Epidermal melanocyte (primary cell): ENCODE results near the gene USP9Y.
A peak's percentile ranks its signal among the peaks of the same experiment; 100 is the strongest.

Experiments
- DNase-seq: peaks from one replicate; pipeline ENCODE4 v3.0.0; 2011; ENCODE audit warnings: low spot score; ENCODE audit not compliant: insufficient read length

The USP9Y gene

DNA sequence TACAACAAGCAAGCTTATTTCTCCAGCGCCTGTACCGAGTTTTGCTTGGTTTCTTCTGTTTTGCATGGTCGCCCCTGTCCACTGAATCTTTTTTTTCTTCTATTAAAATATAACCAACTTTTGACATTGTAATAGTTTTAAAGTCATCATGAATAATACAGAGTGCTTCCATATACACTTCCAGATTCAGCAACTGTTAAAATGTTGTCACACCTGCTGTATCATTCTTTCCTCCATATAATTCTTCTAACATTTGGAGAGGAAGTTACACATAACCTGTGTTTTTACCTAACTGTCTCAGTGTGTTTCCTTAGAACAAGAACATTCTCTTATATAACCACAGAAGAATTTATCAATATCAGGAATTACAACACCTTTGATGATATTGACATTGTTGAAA is 83.5 kb downstream of the USP9Y start:
- DNase-seq: no peak

DNA sequence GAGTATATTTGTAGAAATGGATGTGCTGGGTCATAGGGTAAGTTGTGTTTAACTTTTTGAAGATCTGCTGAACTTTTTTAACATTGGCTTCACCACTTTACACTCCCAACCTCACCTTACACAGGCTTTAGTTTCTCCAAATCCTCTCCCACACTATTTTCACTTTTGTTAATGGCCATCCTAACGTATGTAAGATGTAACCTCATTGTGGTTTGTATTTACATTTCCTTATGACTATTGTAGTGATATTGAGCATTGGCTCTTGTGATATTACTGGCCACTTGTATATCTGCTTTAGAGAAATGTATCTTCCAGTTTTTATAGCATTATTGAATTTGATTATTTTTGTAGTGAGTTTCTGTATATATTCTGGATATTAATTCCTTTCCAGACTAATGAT is 93.0 kb downstream of the USP9Y start:
- DNase-seq: no peak

DNA sequence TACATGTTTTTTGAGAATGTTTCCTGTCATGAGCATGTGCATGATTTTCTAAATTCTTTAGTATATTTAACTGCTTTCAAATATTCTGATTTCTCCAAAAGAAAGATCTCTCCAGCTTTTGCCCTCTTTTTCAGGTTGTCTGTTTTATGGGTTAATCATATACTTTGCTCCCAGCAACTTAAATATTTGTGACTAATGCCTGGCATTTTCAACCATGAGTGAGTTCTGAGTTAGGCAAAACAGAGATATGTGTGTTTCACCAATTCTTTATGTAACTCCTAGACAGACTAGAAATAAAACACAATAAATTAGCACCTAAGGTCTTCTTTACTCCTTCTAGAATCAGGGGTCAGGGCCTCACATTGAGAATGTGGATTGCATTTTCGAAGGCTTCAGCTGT is 107.0 kb downstream of the USP9Y start:
- DNase-seq: no peak

DNA sequence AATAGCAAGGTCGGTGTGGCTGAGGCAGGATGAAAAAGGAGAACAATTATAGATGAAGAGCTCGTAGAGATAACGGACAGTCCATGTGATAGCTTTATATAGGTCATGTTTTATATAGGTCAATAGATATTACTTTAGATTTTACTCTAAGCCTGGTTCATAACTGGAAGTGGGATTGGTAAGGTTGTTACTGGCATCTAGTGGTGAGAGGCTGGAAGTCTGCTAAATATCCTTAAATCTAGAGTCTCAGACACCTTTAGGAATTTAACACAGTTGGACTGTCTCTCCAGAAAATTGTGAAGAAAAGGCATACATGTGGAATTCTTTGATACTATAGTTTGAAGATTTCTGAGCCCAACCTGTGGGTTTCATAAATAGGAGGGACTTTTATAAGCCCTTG is 108.0 kb downstream of the USP9Y start:
- DNase-seq: peak; percentile 26

DNA sequence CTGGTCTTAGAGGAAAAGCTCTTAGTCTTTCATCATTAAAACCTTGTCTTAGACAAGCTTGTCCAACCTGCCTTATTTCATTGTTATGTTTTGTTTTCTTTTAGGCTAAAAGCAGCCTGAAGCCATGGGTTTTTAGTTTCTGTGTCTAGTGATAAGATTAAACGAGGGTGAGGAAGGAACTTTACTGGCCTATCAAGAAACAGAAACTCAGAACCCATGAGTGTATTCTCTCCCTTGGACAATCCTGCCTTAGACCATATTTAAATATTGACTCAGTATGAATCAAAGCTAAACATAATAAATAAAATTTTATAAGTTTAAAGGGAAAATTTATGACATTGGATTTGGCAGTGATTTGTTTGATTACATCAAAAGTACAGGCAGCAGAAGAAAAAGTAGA is 122.4 kb downstream of the USP9Y start:
- no peak for DNase-seq

DNA sequence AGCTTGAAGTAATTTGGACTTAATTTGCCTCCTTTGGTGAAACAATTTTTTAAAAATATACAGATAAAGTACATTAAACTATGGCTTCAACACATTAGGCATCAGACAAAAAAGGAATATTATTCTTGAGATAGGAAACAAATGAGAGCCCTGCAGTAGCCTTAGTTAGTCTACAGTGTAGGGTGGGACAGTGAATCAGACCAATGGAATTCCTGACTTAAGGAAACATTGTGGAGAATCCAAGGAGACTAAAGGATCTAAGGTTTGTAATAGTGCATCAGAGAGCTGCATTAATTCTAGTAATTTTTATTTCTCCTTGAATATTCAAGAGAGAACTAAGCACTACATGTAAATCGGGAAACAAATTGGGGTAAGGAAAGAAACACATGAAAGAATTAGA is 125.8 kb downstream of the USP9Y start:
- no peak for DNase-seq

DNA sequence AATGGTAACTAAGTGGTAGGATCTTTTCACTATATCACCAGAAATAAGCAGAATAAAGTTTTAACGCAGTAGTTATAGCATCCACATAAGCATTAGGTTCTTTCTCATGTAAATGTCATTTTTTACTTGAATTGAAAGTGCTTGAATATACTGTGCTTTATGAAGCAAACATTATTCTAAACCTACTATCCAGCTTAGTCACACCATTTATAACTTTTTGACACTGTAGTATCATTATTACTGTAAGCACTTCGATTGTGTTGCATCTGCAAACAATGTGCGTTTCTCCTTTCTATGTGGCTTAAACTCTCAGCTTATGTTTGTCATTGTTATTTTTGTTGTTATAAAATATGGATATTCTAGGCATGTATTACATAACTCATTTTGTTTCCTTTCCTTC is 132.3 kb downstream of the USP9Y start:
- DNase-seq: no peak

DNA sequence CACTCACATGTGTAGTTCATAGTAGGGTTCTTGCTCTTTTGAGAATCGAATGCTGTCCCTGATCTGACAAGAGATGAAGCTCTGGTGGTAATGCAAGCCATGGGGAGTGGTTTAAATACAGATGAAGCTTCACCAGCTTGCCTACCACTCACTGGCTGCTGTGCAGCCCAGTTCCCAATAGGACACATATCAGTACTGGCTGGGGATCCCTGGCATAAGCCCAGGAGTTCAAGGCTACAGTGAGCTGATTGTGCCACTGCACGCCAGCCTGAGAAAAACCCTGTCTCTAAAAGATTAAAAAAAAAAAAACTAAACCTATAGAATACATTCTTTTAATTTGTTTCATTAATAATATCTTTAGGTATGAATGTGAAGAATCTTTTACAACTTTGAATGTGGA is 136.5 kb downstream of the USP9Y start:
- no peak for DNase-seq

DNA sequence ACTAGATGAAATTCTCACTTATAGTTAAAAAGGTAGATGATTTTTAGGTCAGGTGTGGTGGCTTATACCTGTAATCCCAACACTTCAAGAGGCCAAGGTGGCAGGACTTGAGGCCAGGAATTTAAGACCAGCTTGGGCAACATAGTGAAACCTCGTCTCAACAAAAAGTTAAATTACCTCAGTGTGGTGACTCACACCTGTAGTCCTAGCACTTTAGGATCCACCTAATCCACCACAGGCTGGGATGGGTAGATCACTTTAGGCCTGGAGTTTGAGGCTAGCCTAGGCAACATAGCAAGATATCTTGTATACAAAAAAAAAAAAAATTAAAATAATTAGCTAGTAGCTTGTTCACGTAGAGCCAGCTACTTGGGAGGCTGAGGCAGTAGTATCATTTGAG is 140.3 kb downstream of the USP9Y start:
- DNase-seq: no peak

DNA sequence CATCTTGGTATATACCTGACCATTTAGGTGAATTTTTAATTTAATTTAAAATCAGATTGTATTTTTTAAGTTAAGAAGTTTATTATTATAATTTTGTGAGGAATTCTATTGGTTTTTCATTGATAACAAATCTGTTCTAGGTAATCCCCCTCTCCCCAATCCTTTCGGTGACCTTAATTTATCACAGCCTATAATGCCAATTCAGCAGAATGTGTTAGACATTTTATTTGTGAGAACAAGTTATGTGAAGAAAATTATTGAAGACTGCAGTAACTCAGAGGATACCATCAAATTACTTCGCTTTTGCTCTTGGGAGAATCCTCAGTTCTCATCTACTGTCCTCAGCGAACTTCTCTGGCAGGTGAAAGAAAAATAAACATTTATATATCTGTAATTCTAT is 145.8 kb downstream of the USP9Y start:
- no peak for DNase-seq

DNA sequence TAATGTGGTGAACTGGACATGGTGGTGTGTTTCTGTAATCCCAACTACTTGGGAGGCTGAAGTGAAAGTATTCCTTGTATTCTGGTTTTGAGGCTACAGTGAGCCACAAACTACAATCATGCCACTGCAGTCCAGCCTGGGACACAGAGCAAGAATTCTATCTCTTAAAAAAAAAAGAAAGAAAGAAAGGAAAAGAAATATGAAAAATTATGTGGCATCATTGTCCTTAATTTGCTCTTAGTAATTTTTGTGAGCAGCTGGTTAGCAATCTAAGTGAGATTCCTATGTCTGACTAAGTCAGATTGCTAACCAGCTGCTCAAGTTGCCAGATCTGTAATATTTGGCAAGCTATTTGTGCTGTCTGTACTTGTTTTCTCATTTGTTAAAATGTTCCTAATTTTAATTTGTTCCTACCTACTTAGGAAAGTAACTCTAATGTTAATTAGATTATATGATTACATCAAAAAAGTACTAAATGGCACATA is 154.8 kb downstream of the USP9Y start:
- DNase-seq: no peak

DNA sequence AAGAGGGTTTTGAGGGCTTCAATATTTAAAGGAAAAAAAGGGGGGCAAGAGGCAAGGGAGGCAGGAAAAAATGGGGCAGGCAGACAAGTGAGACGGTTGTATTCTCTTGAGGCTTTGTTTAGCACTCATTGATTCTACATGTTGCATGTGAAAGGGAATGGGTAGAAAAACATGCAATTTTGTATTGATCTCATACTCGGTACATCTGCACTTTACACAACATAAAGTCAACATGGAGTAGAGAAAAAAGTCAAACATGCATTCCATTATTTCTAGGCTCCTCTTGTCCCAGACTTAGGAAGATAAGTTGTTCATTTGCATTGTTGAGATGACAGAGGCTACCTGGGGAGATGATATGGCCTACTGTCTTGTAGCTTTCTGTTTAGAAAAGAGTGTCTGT is 166.9 kb downstream of the USP9Y start:
- DNase-seq: no peak

DNA sequence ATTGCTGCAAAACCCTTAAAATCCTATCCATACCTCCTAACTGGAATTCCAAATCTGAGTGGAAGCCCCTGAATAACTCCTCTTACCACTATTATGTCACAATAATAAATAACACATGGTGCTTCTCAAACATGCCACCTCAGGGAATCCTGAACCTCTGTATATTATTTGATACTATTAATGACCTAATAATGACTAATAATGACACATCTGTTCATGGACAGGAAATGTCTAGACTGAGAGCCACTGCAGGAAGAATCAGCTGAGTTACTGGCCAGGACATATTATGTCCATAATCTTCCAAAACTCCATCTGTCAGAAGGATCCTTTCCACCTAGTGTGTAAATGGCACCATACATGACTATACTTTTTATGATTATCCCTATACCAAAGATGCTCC is 195.9 kb downstream of the USP9Y start:
- no peak for DNase-seq

DNA sequence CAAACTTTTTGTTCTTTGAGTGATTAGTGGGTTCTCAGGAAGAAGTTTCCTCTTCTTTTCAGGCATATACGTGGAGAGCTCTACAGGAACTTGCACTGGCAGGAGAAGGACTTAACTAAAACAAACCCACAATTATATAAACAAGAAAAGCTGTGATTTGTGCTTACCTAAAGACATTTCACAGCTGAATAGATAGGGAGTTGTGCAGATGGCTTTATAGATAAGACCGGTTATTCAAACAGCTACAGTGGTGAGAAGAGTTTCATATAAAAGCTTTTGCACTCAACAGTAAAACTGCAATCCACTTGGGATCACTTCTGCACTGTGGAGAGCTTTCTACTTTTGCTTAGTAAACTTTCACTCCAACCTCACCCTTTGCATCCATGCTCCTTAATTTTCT is 197.6 kb downstream of the USP9Y start:
- DNase-seq: no peak

DNA sequence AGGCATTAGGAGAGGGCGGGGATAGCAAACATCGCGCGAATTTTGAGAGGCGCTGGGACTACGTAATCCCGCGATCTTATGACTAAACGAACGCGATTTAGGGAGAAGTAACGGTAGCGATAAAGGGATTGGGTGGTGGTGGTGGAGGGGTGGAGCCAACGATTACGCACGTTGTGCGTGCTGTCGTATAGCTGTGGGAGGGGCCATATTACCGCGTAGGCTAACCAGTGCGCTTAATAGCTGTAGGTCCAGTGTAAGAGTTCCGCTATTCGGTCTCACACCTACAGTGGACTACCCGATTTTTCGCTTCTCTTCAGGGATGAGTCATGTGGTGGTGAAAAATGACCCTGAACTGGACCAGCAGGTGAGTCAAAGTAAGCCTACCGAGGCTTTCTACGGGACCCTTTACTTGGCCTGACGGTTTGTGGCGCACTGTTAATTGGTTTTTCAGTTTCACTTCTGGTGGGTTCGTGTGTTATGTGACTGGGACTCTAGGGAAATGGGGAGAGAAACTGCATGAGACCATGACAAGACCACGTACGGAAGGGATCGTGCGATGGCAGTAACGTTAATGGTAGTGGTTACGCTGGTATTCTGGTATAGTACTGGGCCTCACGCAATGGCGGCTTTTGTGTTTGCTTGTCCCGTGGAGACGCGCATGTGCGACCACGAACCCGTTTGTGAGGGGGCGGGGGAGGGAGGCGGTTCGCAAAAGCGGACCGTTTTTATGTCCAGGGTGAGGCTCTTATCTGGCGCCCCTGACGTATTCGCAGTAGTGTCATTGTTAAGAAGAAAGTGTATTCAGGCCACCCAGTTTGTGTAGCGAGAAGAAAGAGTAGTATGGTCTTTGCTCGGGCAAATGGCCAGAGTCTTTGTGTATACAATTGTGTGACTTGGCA is 203.8 kb downstream of the USP9Y start, which contains the start of gene DDX3Y:
Gene DDX3Y (plus strand): TSS at position 251 of the 899 bp plus-strand sequence. CDS start 69 bp downstream, at position 320.
- DNase-seq: peak; percentile 92

DNA sequence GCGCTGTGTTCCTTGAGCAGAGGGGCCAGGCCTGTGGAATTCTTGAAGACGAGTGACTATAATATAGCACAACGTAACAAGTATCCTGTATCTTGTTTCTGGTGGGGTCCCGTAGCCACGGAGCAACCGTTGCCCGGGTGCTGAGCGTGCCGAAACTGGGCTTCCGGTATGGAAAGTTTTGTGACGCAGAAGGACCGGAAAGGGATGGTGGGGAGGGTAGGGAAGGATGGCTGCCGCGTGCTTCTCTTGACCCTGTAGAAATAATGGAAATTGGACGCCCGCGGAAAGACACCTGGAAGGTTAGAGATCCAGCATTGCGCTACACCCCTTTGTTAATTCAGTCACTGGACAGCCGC is 204.5 kb downstream of the USP9Y start:
- DNase-seq: peak; percentile 68

DNA sequence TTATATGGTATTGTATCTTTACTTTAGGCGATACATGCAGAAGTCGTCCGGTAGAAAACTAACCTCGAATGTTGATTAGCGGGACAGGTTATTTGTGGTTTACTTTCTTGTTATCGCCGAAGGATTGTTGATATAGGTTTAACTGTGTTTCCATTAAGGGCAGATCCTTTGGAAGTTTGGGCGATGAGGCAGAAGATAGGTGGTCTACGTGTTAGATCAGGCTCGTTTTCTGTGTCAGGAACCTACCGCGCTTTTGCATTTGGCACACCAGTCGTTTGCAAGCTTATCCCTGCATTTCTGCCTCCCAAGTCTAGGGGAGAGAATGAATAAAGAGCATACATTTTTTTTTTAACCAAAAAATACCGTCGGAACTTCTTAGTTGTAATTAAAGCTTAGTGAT is 204.9 kb downstream of the USP9Y start:
- DNase-seq: no peak
